Stimulated activated CD4-positive, alpha-beta T cell treated with anti-CD3 and anti-CD28 coated beads, Interleukin-4, amount 100 ng/mL, for 1 hour (primary cell): Measurements from ENCODE around the gene ZNF534.
"Not testable (repeated sequence)": the region's sequence is repeated elsewhere in the genome, so short reads cannot be mapped to it uniquely, and the experiment has no call there.

Experiments
- DNase-seq: peaks from one replicate; pipeline ENCODE4 v3.0.0-alpha.2; 2020

Gene ZNF534

GRCh38 chr19:52500474-52500873 is 71.5 kb downstream of the ZNF534 start:
- DNase-seq = not testable (repeated sequence)

- not testable (repeated sequence) for DNase-seq
These were observed 72.0 kb downstream of the ZNF534 start for GRCh38 chr19:52500991-52501390.
